Tibial nerve (tissue), 4 donors: ENCODE results near the gene EYS. TPM values are rescaled to one million over a fixed set of nuclear protein-coding genes. Genes with fewer than 3 reads are reported as not detected.
"Not testable (repeated sequence)": the region's sequence is repeated elsewhere in the genome, so short reads cannot be mapped to it uniquely, and the experiment has no call there.

Experiments used
- DNase-seq, 2 donors: peaks; one replicate each; pipeline ENCODE4 v3.0.0-alpha.2; 2019; ENCODE audit warnings: low spot score in 2 of 2
- H3K27ac ChIP-seq, 4 donors: fragments of 200-600 bp; sonication (generic) in 3 of 4; one replicate each; pipeline ENCODE4 v1.5.1; 2017 to 2019; ENCODE audit warnings: mild to moderate bottlenecking in 1 of 4
- H3K27me3 ChIP-seq, 2 donors: fragments of 200-600 bp; sonication (generic) in 1 of 2; one replicate each; pipeline versions ENCODE4 v1.5.1 to v1.6.0; 2017 to 2019
- H3K36me3 ChIP-seq, 3 donors: fragments of 200-600 bp; sonication (generic); one replicate each; pipeline ENCODE4 v1.5.1; 2018 to 2019
- H3K4me1 ChIP-seq, 4 donors: fragments of 200-600 bp; sonication (generic) in 3 of 4; one replicate each; pipeline ENCODE4 v1.5.1; 2017 to 2019
- H3K4me3 ChIP-seq, 4 donors: fragments of 200-600 bp; sonication (generic) in 3 of 4; one replicate each; pipeline ENCODE4 v1.5.1; 2017 to 2019; ENCODE audit warnings: mild to moderate bottlenecking in 1 of 4, moderate library complexity in 1 of 4
- H3K9me3 ChIP-seq, 4 donors: fragments of 200-600 bp; sonication (generic) in 3 of 4; one replicate each; pipeline ENCODE4 v1.5.1; 2017 to 2019
- CTCF ChIP-seq, 5 experiments: fragments of 200-600 bp in 3 of 5; fragments of 450-650 bp in 2 of 5; sonication (generic) in 3 of 5; IDR thresholded peaks; one replicate each; pipeline ENCODE4 v1.5.1; 2016 to 2019; ENCODE audit warnings: antibody characterized with exemption in 5 of 5, mild to moderate bottlenecking in 3 of 5, moderate library complexity in 2 of 5
- EP300 ChIP-seq, 2 donors: sonication (generic); formaldehyde crosslinking; IDR thresholded peaks; one replicate each; pipeline ENCODE4 v1.6.1; 2017; ENCODE audit warnings: antibody characterized with exemption in 2 of 2, mild to moderate bottlenecking in 1 of 2
- POLR2A ChIP-seq, 2 donors: fragments of 450-650 bp; IDR thresholded peaks; one replicate each; pipeline ENCODE4 v1.6.1; 2017; ENCODE audit warnings: antibody characterized with exemption in 2 of 2, mild to moderate bottlenecking in 2 of 2, moderate library complexity in 2 of 2
- WGBS, 2 donors: methylation state at CpG; one replicate each; pipeline ENCODE4 v1.1.5; 2018; 5-methylcytosine and 5-hydroxymethylcytosine counted together
- total RNA-seq, 4 donors: library from RNA; depleted of rRNA; stranded (reverse); fragments of >200 nt; gene quantifications; one replicate each; pipeline ENCODE4 v1.1.0, GENCODE V29; 2016

The EYS gene
- total RNA-seq, 4 donors from 2014 or later: under 0.01 to 4.5 (median 0.39) TPM; not detected in 1

DNA sequence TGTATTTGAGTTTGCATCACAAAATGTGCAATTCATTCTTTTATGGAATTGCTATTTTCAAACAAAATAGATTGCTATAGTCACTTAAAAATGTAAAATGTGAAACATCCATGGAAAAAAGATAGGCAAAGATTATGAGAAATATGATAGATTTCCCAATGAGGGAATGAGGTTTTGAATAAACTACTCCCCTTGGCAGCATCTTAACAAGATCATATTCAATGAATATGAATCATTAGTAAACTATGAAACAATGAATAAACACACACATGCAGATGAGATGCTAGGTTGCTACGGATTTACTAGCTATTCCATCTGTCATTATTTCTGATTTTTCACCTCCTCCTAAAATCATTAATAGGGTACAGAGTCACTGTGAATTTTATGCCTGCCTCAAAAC is 1669.6 kb downstream of the EYS start:
- Histone ChIP-seq H3K36me3 (no peaks in the 10 kb centered on the region), H3K27me3 (no peaks in the 10 kb centered on the region), H3K4me1 (no peaks in the 10 kb centered on the region), H3K27ac (no peak overlapping the region), H3K4me3 (no peak overlapping the region), H3K9me3 (no peaks in the 10 kb centered on the region)
- WGBS, 2 donors: 31 to 33% methylated on average over 1 of the region's 1 CpG
- no peak for TF ChIP-seq EP300 (IDR thresholded peaks at IDR 0.05)
- no peak for TF ChIP-seq CTCF (IDR thresholded peaks at IDR 0.05)
- TF ChIP-seq POLR2A (IDR thresholded peaks at IDR 0.05): no peak
- DNase-seq: no peak

DNA sequence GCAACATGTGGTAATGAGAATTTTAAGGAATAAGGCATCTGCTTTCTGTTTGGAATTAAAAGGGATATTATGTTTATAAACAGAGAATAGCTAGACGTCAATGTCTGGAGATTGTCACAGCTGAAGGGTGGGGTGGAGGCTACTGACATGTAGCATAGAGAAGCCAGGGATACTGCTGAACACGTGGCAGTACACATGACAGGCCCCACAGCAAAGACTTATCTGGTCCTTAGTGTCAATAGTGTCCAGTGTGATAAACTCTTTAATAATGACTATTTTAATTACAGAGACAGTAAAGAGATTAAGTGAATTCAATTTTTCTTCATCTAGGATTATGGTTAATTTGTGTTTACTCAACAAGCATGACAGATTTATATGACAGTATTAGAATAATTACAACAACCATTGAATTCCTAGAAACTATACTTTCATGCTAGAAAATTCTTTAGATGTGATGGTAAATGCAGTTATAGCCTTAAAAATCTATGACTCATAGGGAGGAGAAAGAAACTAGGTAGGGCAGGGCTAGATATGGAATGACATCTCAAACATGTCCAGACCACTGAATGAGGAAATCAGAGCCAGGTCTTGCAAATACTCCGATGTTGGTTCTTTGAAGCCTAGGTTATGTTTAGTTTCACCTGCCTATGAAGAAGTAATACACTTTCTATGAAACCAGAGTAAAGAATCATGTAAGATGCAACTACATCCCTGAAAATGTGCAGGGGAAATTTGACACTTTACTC is 1671.9 kb downstream of the EYS start:
- Histone ChIP-seq H3K9me3 (peaks cover 0 to 9% (median 0%) of the 10 kb centered on the region in 4 donors), H3K4me3 (no peak overlapping the region), H3K36me3 (no peaks in the 10 kb centered on the region), H3K27ac (no peak overlapping the region), H3K4me1 (no peaks in the 10 kb centered on the region), H3K27me3 (no peaks in the 10 kb centered on the region)
- TF ChIP-seq EP300 (IDR thresholded peaks at IDR 0.05) (no peak), POLR2A (IDR thresholded peaks at IDR 0.05) (no peak), CTCF (IDR thresholded peaks at IDR 0.05) (no peak)
- no peak for DNase-seq
- 56 to 59% methylated on average over 3 of the region's 3 CpGs for WGBS, 2 donors

DNA sequence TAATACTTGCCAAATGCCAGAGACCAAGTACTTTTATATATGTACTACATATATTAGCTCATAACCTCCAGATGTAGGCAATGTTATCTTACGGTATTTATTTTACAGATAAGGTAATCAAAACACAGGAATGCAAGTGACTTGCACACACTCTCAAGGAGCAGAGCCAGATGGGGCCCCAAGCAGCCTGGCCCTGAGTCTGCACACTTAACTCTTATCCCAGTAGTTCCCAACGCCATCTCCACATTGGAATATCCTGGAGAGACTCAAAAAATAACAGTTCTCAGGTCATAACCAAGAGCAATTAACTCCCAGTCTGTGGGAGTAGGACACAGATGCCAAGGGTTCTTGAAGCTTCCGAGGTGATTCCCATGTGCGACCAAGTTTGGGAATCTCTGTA is 1672.7 kb downstream of the EYS start:
- no peaks in the 10 kb centered on the region for H3K27me3 ChIP-seq
- WGBS, 2 donors: 70 to 73% methylated on average over 4 of the region's 4 CpGs
- no peaks in the 10 kb centered on the region for H3K4me1 ChIP-seq
- peaks cover 0 to 9% (median 0%) of the 10 kb centered on the region in 4 donors for H3K9me3 ChIP-seq
- no peak for DNase-seq
- no peak for TF ChIP-seq CTCF (IDR thresholded peaks at IDR 0.05)
- no peak for TF ChIP-seq POLR2A (IDR thresholded peaks at IDR 0.05)
- TF ChIP-seq EP300 (IDR thresholded peaks at IDR 0.05): no peak
- no peak overlapping the region for H3K27ac ChIP-seq
- H3K4me3 ChIP-seq: no peak overlapping the region
- no peaks in the 10 kb centered on the region for H3K36me3 ChIP-seq

GRCh38 chr6:64030950-64031618 is 1675.9 kb downstream of the EYS start:
- not testable (repeated sequence) for H3K9me3 ChIP-seq, H3K4me1 ChIP-seq, H3K36me3 ChIP-seq, H3K27me3 ChIP-seq, H3K4me3 ChIP-seq, DNase-seq, H3K27ac ChIP-seq
- WGBS, 2 donors: 94 to 95% methylated on average over 13 to 21 of the region's 21 CpGs

GRCh38 chr6:64023693-64024092 is 1683.3 kb downstream of the EYS start:
- Histone ChIP-seq H3K4me1 (no peaks in the 10 kb centered on the region), H3K27ac (no peak overlapping the region), H3K36me3 (no peaks in the 10 kb centered on the region), H3K27me3 (no peaks in the 10 kb centered on the region), H3K4me3 (no peak overlapping the region), H3K9me3 (peaks cover 0 to 8% (median 0%) of the 10 kb centered on the region in 4 donors)
- WGBS, 2 donors: 97 to 99% methylated on average over 5 to 17 of the region's 24 CpGs
- TF ChIP-seq EP300 (IDR thresholded peaks at IDR 0.05) (no peak), POLR2A (IDR thresholded peaks at IDR 0.05) (no peak), CTCF (IDR thresholded peaks at IDR 0.05) (no peak)
- no peak for DNase-seq
